GM21825 (cell line): ENCODE measurements around the gene PLBD1.

ENCODE experiments used
- ATAC-seq: cut with Tn5 transposase; IDR thresholded peaks from one replicate; pipeline ENCODE4 v1.9.1; 2021; ENCODE audit warnings: mild to moderate bottlenecking, moderate library complexity; ENCODE audit not compliant: unreplicated experiment

PLBD1 gene

GRCh38 chr12:14510574-14510973 lies 57.1 kb downstream of the PLBD1 start:
- no peak for ATAC-seq

GRCh38 chr12:14505626-14506596 lies 61.8 kb downstream of the PLBD1 start:
- no peak for ATAC-seq

- ATAC-seq: no peak
Measured at GRCh38 chr12:14495326-14495725, 72.4 kb downstream of the PLBD1 start.

GRCh38 chr12:14482886-14483285 lies 84.8 kb downstream of the PLBD1 start:
- no peak for ATAC-seq

GRCh38 chr12:14482361-14482760 lies 85.3 kb downstream of the PLBD1 start:
- ATAC-seq: no peak

- no peak for ATAC-seq
Measured at GRCh38 chr12:14481201-14481600, 86.5 kb downstream of the PLBD1 start.

GRCh38 chr12:14479004-14479403 lies 88.7 kb downstream of the PLBD1 start:
- no peak for ATAC-seq

GRCh38 chr12:14473707-14474287 lies 93.9 kb downstream of the PLBD1 start:
- ATAC-seq: no peak

- ATAC-seq: no peak
Measured at GRCh38 chr12:14471497-14471896, 96.2 kb downstream of the PLBD1 start.

GRCh38 chr12:14460212-14460841 lies 107.4 kb downstream of the PLBD1 start:
- no peak for ATAC-seq

GRCh38 chr12:14454098-14454907 lies 113.4 kb downstream of the PLBD1 start:
- ATAC-seq: peak; percentile 55
